ENCODE measurements around the gene FBXO10. TPM values are rescaled to one million over a fixed set of nuclear protein-coding genes. Genes with fewer than 3 reads are reported as not detected.
"Not testable (repeated sequence)": the region's sequence is repeated elsewhere in the genome, so short reads cannot be mapped to it uniquely, and the experiment has no call there.

FBXO10 gene
- total RNA-seq, 1 donor, result 16.4 TPM

DNA sequence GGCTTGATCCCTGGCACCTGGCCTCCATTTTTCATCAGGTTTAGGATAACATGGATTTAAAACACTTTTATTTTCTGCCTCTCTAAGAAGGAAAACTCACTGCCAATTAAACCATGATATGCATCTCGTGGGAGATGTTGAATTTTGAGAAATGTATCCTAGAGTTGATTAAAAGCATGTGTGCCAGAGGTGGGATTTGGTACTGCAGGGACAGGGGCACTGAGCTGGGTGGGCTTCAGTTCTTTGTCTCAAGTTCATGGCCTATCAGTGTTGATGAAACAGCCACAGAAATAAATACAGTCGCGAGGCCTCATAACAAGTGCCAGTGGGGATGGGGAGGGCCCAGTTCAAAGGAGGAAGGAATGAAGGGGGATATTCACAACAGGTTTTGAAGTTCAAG lies 55.5 kb downstream of the FBXO10 start:
- no peak overlapping the region for H3K4me3 ChIP-seq (ENCODE audit: low read depth, low read length)
- TF ChIP-seq, protein P1, sequence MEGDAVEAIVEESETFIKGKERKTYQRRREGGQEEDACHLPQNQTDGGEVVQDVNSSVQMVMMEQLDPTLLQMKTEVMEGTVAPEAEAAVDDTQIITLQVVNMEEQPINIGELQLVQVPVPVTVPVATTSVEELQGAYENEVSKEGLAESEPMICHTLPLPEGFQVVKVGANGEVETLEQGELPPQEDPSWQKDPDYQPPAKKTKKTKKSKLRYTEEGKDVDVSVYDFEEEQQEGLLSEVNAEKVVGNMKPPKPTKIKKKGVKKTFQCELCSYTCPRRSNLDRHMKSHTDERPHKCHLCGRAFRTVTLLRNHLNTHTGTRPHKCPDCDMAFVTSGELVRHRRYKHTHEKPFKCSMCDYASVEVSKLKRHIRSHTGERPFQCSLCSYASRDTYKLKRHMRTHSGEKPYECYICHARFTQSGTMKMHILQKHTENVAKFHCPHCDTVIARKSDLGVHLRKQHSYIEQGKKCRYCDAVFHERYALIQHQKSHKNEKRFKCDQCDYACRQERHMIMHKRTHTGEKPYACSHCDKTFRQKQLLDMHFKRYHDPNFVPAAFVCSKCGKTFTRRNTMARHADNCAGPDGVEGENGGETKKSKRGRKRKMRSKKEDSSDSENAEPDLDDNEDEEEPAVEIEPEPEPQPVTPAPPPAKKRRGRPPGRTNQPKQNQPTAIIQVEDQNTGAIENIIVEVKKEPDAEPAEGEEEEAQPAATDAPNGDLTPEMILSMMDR (IDR thresholded peaks at IDR 0.05; ENCODE audit: insufficient read depth, low read depth, low read length), result no peak
- DNase-seq (ENCODE audit: low read depth), result no peak

DNA sequence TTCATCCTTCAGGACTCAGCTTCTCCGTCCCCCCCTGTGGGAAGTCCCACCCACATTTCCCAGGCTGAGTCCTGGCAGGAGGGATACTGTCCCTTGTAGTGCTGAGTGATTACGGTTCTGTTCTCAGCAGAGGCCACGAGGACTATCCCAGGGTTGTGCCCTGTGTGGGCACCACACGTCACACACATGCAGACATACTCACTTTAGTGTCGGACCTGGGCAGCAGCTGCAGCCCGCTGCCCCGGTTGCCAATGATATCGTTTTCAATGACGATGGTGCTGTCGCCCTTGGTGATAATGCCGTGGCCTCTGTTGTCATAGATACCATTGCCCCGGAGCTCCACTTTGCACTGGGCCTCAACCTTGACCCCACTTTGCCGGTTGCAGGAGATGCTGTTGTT lies 58.3 kb downstream of the FBXO10 start:
- no peak overlapping the region for H3K4me3 ChIP-seq (ENCODE audit: low read depth, low read length)
- no peak for DNase-seq (ENCODE audit: low read depth)
- TF ChIP-seq, protein P1 (IDR thresholded peaks at IDR 0.05; ENCODE audit: insufficient read depth, low read depth, low read length), result no peak

DNA sequence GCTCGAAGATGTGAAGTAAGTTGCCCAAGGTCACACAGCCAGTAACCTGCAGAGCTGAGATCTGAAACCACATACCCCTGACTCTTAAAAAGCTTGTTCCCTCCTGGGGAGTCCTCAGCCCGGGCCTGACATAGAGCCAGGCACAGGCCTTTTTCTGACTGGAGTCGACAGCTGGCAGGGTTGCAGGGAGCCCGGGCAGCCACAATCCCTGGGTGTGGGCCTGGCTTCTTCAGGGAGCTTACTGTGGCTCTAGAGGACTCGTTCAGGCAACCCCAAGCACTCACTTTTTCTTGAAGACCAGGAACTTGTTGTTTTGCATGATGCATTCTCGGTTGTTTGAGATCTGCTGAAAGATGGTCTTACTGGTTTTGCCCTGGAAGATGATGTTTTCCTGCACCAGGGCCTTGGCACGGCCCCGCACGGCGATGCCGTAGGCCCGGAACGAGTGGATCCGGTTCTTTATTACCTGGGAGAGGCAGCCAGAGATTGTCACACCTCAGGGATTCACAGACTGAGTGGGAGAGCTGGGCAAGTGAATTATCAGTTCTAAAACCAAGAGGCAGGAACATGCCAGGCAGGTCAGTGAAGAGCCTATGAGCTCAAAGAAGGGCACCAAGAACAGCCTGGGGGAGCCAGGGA lies 60.4 kb downstream of the FBXO10 start:
- TF ChIP-seq, protein P1 (IDR thresholded peaks at IDR 0.05; ENCODE audit: insufficient read depth, low read depth, low read length), result no peak
- no peak overlapping the region for H3K4me3 ChIP-seq (ENCODE audit: low read depth, low read length)
- no peak for DNase-seq (ENCODE audit: low read depth)

- DNase-seq (ENCODE audit: low read depth), result no peak
- TF ChIP-seq, protein P1 (IDR thresholded peaks at IDR 0.05; ENCODE audit: insufficient read depth, low read depth, low read length), result no peak
- H3K4me3 ChIP-seq (ENCODE audit: low read depth, low read length), result no peak overlapping the region
Measured at GRCh38 chr9:37514999-37515398, 61.2 kb downstream of the FBXO10 start.

- not testable (repeated sequence) for DNase-seq (ENCODE audit: low read depth); H3K4me3 ChIP-seq (ENCODE audit: low read depth, low read length)
Measured at GRCh38 chr9:37514415-37514814, 61.8 kb downstream of the FBXO10 start.

GRCh38 chr9:37512437-37512836 lies 63.7 kb downstream of the FBXO10 start:
- TF ChIP-seq, protein P1 (IDR thresholded peaks at IDR 0.05; ENCODE audit: insufficient read depth, low read depth, low read length), result no peak

GRCh38 chr9:37511016-37512010 lies 64.9 kb downstream of the FBXO10 start:
- no peak overlapping the region for H3K4me3 ChIP-seq (ENCODE audit: low read depth, low read length)
- no peak for DNase-seq (ENCODE audit: low read depth)
- TF ChIP-seq, protein P1 (IDR thresholded peaks at IDR 0.05; ENCODE audit: insufficient read depth, low read depth, low read length), result peak; percentile 10

More at GRCh38 chr9:37512437-37512836, 63.7 kb downstream of the FBXO10 start:
- H3K4me3 ChIP-seq (ENCODE audit: low read depth, low read length), result no peak overlapping the region
- no peak for DNase-seq (ENCODE audit: low read depth)

DNA sequence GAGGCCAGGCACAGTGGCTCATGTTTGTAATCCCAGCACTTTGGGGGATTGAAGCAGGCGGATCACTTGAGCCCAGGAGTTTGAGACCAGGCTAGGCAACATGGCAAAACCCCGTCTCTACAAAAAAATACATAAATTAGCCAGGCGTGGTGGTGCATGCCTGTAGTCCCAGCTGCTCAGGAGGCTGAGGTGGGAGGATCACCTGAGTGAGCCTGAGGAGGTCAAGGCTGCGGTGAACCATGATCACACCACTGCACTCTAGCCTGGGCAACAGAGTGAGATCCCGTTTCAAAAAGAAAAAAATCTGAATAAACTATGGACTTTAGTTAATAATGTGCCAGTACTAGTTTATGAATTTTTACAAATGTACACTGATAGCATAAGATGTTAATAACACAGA lies 66.1 kb downstream of the FBXO10 start:
- not testable (repeated sequence) for H3K4me3 ChIP-seq (ENCODE audit: low read depth, low read length); DNase-seq (ENCODE audit: low read depth)
